Neural progenitor cell (in vitro differentiated cells): ENCODE results near the gene MED19. TPM values are rescaled to one million over a fixed set of nuclear protein-coding genes. Genes with fewer than 3 reads are reported as not detected.
"Not testable (repeated sequence)": the region's sequence is repeated elsewhere in the genome, so short reads cannot be mapped to it uniquely, and the experiment has no call there.

Experiments used
- DNase-seq: peaks from one replicate; pipeline ENCODE4 v3.0.0-alpha.2; 2016; ENCODE audit warnings: low spot score
- H2AFZ ChIP-seq: fragments of 200-600 bp; sonication (generic); replicated peaks from 2 replicates; pipeline ENCODE4 v1.6.1; 2016; ENCODE audit warnings: antibody characterized with exemption
- H3F3A ChIP-seq: fragments of 200-600 bp; sonication (generic); 2 replicates; pipeline ENCODE4 v1.6.1; 2016; ENCODE audit warnings: antibody characterized with exemption, low read depth
- H3K27ac ChIP-seq: fragments of 200-600 bp; sonication (generic); 2 replicates; pipeline ENCODE4 v1.5.1; 2016; ENCODE audit warnings: mild to moderate bottlenecking
- H3K27me3 ChIP-seq: fragments of 200-600 bp; sonication (generic); 2 replicates; pipeline ENCODE4 v1.6.1; 2016; ENCODE audit warnings: mild to moderate bottlenecking, moderate library complexity
- H3K36me3 ChIP-seq: fragments of 200-600 bp; sonication (generic); 2 replicates; pipeline ENCODE4 v1.5.1; 2016
- H3K4me1 ChIP-seq: fragments of 200-600 bp; sonication (generic); 2 replicates; pipeline ENCODE4 v1.6.1; 2016; ENCODE audit warnings: mixed run types
- H3K4me2 ChIP-seq: fragments of 200-600 bp; sonication (generic); 2 replicates; pipeline ENCODE4 v1.6.1; 2016
- H3K4me3 ChIP-seq: fragments of 200-600 bp; sonication (generic); 2 replicates; pipeline ENCODE4 v1.5.1; 2016
- H3K79me2 ChIP-seq: fragments of 200-600 bp; sonication (generic); 2 replicates; pipeline ENCODE4 v1.6.1; 2016; ENCODE audit warnings: low read depth
- H3K9ac ChIP-seq: fragments of 200-600 bp; sonication (generic); 2 replicates; pipeline ENCODE4 v1.6.1; 2016
- H3K9me3 ChIP-seq: fragments of 200-600 bp; sonication (generic); 2 replicates; pipeline ENCODE4 v1.5.1; 2016; ENCODE audit warnings: low read depth
- H4K20me1 ChIP-seq: fragments of 200-600 bp; sonication (generic); 2 replicates; pipeline ENCODE4 v1.6.1; 2016; ENCODE audit warnings: low read depth
- H3K27ac Mint-ChIP-seq: 3 replicates; pipeline ENCODE4 v1.8.0; 2021; ENCODE audit warnings: mixed read lengths
- H3K27me3 Mint-ChIP-seq: 2 replicates; pipeline ENCODE4 v1.8.0; 2022; ENCODE audit warnings: low read depth, mild to moderate bottlenecking, inconsistent platforms, moderate library complexity, mixed read lengths; ENCODE audit not compliant: insufficient read depth
- H3K36me3 Mint-ChIP-seq: 3 replicates; pipeline ENCODE4 v1.8.0; 2021; ENCODE audit warnings: mixed read lengths
- H3K4me1 Mint-ChIP-seq: 3 replicates; pipeline ENCODE4 v1.8.0; 2021; ENCODE audit warnings: mixed read lengths
- H3K4me3 Mint-ChIP-seq: 3 replicates; pipeline ENCODE4 v1.8.0; 2021; ENCODE audit warnings: mild to moderate bottlenecking, moderate library complexity, mixed read lengths
- H3K9me3 Mint-ChIP-seq: 3 replicates; pipeline ENCODE4 v1.8.0; 2020; ENCODE audit warnings: mixed read lengths
- EZH2 ChIP-seq: fragments of 200-600 bp; sonication (generic); IDR thresholded peaks from 2 replicates; pipeline ENCODE4 v1.6.1; 2017; ENCODE audit warnings: antibody characterized with exemption, mild to moderate bottlenecking, moderate library complexity
- EZH2phosphoT487 ChIP-seq: fragments of 200-600 bp; sonication (generic); IDR thresholded peaks from 2 replicates; pipeline ENCODE4 v1.6.1; 2017; ENCODE audit warnings: antibody characterized with exemption
- total RNA-seq: library from RNA; depleted of rRNA; stranded (reverse); fragments of >200 nt; gene quantifications from 2 replicates; pipeline ENCODE4 v1.2.3, GENCODE V29; 2015; ENCODE audit warnings: low replicate concordance
- TF ChIP-seq, protein P1 (sequence below): fragments of 200-600 bp; sonication (generic); IDR thresholded peaks from 2 replicates; pipeline ENCODE4 v1.5.1; 2017; ENCODE audit warnings: antibody characterized with exemption, mild to moderate bottlenecking

The MED19 gene
- total RNA-seq, 1 donor from 2014 or later, result 11.8 TPM

DNA sequence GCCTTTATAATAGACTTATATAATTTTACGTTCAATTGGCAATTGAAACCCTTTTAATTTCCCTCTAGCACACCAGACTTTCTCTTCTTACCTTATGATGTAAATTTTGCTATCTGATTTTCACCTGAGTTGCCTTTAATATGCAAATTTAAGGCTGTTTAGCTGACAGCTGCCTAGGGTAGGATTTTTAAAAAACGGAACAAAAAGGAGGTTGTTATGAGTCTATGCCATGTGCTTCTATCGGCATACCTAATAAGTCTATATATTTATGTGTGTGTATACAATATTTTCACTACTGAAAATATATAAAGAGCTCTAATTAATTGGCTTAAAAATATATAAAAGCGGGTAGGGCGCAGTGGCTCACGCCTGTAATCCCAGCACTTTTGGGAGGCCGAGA is 17.5 kb upstream of the MED19 start:
- H3K4me1 ChIP-seq, result peaks cover 8% of the 10 kb centered on the region
- no peak overlapping the region for H2AFZ ChIP-seq
- no peaks in the 10 kb centered on the region for H3K9me3 ChIP-seq
- TF ChIP-seq EZH2 (no peak), EZH2phosphoT487 (no peak)
- TF ChIP-seq, protein P1, sequence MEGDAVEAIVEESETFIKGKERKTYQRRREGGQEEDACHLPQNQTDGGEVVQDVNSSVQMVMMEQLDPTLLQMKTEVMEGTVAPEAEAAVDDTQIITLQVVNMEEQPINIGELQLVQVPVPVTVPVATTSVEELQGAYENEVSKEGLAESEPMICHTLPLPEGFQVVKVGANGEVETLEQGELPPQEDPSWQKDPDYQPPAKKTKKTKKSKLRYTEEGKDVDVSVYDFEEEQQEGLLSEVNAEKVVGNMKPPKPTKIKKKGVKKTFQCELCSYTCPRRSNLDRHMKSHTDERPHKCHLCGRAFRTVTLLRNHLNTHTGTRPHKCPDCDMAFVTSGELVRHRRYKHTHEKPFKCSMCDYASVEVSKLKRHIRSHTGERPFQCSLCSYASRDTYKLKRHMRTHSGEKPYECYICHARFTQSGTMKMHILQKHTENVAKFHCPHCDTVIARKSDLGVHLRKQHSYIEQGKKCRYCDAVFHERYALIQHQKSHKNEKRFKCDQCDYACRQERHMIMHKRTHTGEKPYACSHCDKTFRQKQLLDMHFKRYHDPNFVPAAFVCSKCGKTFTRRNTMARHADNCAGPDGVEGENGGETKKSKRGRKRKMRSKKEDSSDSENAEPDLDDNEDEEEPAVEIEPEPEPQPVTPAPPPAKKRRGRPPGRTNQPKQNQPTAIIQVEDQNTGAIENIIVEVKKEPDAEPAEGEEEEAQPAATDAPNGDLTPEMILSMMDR, result no peak
- Mint-ChIP-seq H3K27me3 (no peaks in the 10 kb centered on the region), H3K27ac (no peak overlapping the region), H3K9me3 (no peaks in the 10 kb centered on the region), H3K4me1 (no peaks in the 10 kb centered on the region), H3K36me3 (peaks cover 9% of the 10 kb centered on the region), H3K4me3 (no peak overlapping the region)
- H3K27me3 ChIP-seq, result no peaks in the 10 kb centered on the region
- H3K4me2 ChIP-seq, result no peak overlapping the region
- H3K27ac ChIP-seq, result no peak overlapping the region
- no peak overlapping the region for H3K9ac ChIP-seq
- DNase-seq, result no peak
- H3K79me2 ChIP-seq, result peaks cover 82% of the 10 kb centered on the region
- H3K4me3 ChIP-seq, result no peak overlapping the region
- H3K36me3 ChIP-seq, result no peaks in the 10 kb centered on the region
- H3F3A ChIP-seq, result peaks cover 13% of the 10 kb centered on the region
- peaks cover 8% of the 10 kb centered on the region for H4K20me1 ChIP-seq

DNA sequence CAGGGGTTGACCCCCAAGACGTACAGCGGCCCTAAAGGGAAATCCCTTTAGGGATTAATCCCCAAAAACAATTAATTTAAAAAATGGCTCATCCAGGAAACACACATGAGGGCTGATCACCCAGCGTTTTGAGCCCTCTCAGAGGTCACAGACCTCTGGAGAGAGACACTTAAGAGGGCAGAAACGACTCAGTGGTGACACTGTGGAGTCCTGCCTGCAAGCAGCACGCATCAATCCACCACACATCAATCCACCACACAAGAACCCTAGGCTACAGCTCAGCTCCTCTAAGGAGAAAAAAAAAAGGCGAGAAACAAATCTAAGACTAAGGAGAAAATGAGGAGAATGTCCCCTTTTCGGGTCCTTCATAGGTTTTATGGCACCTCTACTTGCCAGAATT is 16.8 kb upstream of the MED19 start:
- Histone ChIP-seq H3K4me2 (no peak overlapping the region), H3K4me3 (no peak overlapping the region), H3F3A (peaks cover 13% of the 10 kb centered on the region), H3K27me3 (no peaks in the 10 kb centered on the region), H3K36me3 (no peaks in the 10 kb centered on the region), H2AFZ (no peak overlapping the region), H3K79me2 (peaks cover 82% of the 10 kb centered on the region), H3K9me3 (no peaks in the 10 kb centered on the region), H3K4me1 (peaks cover 8% of the 10 kb centered on the region), H3K9ac (no peak overlapping the region), H4K20me1 (peaks cover 8% of the 10 kb centered on the region), H3K27ac (peak overlapping the region; percentile 74)
- Mint-ChIP-seq H3K4me1 (no peaks in the 10 kb centered on the region), H3K9me3 (no peaks in the 10 kb centered on the region), H3K27ac (no peak overlapping the region), H3K4me3 (no peak overlapping the region), H3K36me3 (peaks cover 9% of the 10 kb centered on the region), H3K27me3 (no peaks in the 10 kb centered on the region)
- DNase-seq, result no peak
- TF ChIP-seq EZH2 (no peak), EZH2phosphoT487 (no peak)
- TF ChIP-seq, protein P1, result no peak

DNA sequence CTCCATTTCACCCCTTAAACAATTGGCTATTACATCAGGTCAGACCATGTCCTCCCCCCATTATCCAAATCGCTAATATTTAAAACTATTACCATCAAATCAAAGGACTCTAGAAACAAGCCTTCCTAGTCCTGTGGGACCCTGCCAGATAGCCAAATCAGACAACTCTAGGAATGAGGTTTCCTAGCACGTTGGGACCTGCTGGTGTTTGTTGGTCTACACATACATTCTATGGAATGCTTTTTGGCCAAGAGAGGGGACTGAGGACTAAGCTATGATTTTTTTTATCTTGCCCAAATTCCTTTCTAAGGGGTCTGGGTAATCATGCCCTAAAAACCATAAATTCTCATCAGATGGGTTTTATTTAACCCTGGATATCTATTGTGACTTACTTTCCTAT is 15.2 kb upstream of the MED19 start:
- H3K9me3 ChIP-seq, result no peaks in the 10 kb centered on the region
- no peaks in the 10 kb centered on the region for H3K36me3 ChIP-seq
- H3K27me3 ChIP-seq, result no peaks in the 10 kb centered on the region
- DNase-seq, result no peak
- Mint-ChIP-seq H3K4me1 (no peaks in the 10 kb centered on the region), H3K4me3 (no peak overlapping the region), H3K27me3 (no peaks in the 10 kb centered on the region), H3K9me3 (no peaks in the 10 kb centered on the region), H3K27ac (no peak overlapping the region), H3K36me3 (peaks cover 9% of the 10 kb centered on the region)
- H3K4me1 ChIP-seq, result peaks cover 8% of the 10 kb centered on the region
- peaks cover 8% of the 10 kb centered on the region for H4K20me1 ChIP-seq
- TF ChIP-seq EZH2phosphoT487 (no peak), EZH2 (no peak)
- TF ChIP-seq, protein P1, result no peak
- H3K79me2 ChIP-seq, result peaks cover 88% of the 10 kb centered on the region
- H3K27ac ChIP-seq, result no peak overlapping the region
- peaks cover 13% of the 10 kb centered on the region for H3F3A ChIP-seq
- no peak overlapping the region for H2AFZ ChIP-seq
- H3K4me2 ChIP-seq, result no peak overlapping the region
- H3K4me3 ChIP-seq, result no peak overlapping the region
- no peak overlapping the region for H3K9ac ChIP-seq

DNA sequence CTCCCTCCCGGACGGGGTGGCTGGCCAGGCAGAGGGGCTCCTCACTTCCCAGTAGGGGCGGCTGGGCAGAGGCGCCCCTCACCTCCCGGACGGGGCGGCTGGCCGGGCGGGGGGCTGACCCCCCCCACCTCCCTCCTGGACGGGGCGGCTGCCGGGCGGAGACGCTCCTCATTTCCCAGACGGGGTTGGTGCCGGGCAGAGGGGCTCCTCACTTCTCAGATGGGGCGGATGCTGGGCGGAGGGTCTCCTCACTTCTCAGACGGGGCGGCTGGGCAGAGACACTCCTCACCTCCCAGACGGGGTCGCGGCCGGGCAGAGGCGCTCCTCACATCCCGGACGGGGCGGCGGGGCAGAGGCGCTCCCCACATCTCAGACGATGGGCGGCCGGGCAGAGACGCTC is 4.7 kb upstream of the MED19 start:
- not testable (repeated sequence) for H3K4me3 ChIP-seq, H3K27me3 Mint-ChIP-seq, H3K4me2 ChIP-seq, H3F3A ChIP-seq, H3K9me3 ChIP-seq, H4K20me1 ChIP-seq, H3K27ac ChIP-seq, H3K27ac Mint-ChIP-seq, H3K27me3 ChIP-seq, DNase-seq, H3K9me3 Mint-ChIP-seq, H3K36me3 ChIP-seq, H3K4me1 ChIP-seq, H3K4me3 Mint-ChIP-seq, H3K9ac ChIP-seq, H2AFZ ChIP-seq
- Mint-ChIP-seq H3K36me3 (peaks cover 18% of the 10 kb centered on the region), H3K4me1 (peaks cover 15% of the 10 kb centered on the region)
- H3K79me2 ChIP-seq, result peaks cover 73% of the 10 kb centered on the region
